GM10266 (cell line): ENCODE measurements around the gene AKR1E2.

Experiments
- DNase-seq: peaks from one replicate; pipeline ENCODE4 v3.0.0; 2012; ENCODE audit errors: extremely low spot score
- CTCF ChIP-seq: IDR thresholded peaks from 2 replicates; pipeline ENCODE4 v1.5.1; 2012; ENCODE audit warnings: mild to moderate bottlenecking, low read depth; ENCODE audit not compliant: control insufficient read depth, insufficient read depth; ENCODE audit errors: missing control alignments

Gene AKR1E2

GRCh38 chr10:4843525-4844180, 17.6 kb downstream of the AKR1E2 start:
- TF ChIP-seq CTCF, result no peak
- peak; percentile 2 for DNase-seq

- no peak for DNase-seq
Measured at GRCh38 chr10:4844864-4845263, 18.9 kb downstream of the AKR1E2 start.

GRCh38 chr10:4845766-4846165, 19.8 kb downstream of the AKR1E2 start:
- TF ChIP-seq CTCF, result no peak
- DNase-seq, result peak; percentile 6

More at GRCh38 chr10:4844864-4845263, 18.9 kb downstream of the AKR1E2 start:
- no peak for TF ChIP-seq CTCF

GRCh38 chr10:4846775-4847174, 20.8 kb downstream of the AKR1E2 start:
- DNase-seq, result peak; percentile 2
- no peak for TF ChIP-seq CTCF

- TF ChIP-seq CTCF, result no peak
- DNase-seq, result peak; percentile 9
Measured at GRCh38 chr10:4847561-4848355, 21.8 kb downstream of the AKR1E2 start.

GRCh38 chr10:4848356-4849041, 22.5 kb downstream of the AKR1E2 start:
- no peak for TF ChIP-seq CTCF
- peak; percentile 17 for DNase-seq
